HS-5 (cell line): ENCODE measurements around the gene ABL1.
A peak's percentile ranks its signal among the peaks of the same experiment; 100 is the strongest.

Source experiments
- DNase-seq: peaks from one replicate; pipeline ENCODE4 v3.0.0-alpha.2; 2012; ENCODE audit warnings: low read depth

ABL1 gene

GRCh38 chr9:130849356-130849755 is 14.3 kb downstream of the ABL1 start:
- DNase-seq, result no peak

- no peak for DNase-seq
Observed at GRCh38 chr9:130852801-130853200, 17.7 kb downstream of the ABL1 start.

GRCh38 chr9:130854092-130854491 is 19.0 kb downstream of the ABL1 start:
- DNase-seq, result no peak

- DNase-seq, result no peak
Observed at GRCh38 chr9:130854835-130855234, 19.8 kb downstream of the ABL1 start.

GRCh38 chr9:130856474-130856873 is 21.4 kb downstream of the ABL1 start:
- DNase-seq, result no peak

GRCh38 chr9:130857864-130858738 is 23.0 kb downstream of the ABL1 start:
- peak; percentile 80 for DNase-seq

- DNase-seq, result no peak
Observed at GRCh38 chr9:130858739-130859705, 24.0 kb downstream of the ABL1 start.

GRCh38 chr9:130860458-130861316 is 25.6 kb downstream of the ABL1 start:
- peak; percentile 87 for DNase-seq

- DNase-seq, result no peak
Observed at GRCh38 chr9:130861372-130862180, 26.5 kb downstream of the ABL1 start.

GRCh38 chr9:130862217-130862616 is 27.2 kb downstream of the ABL1 start:
- no peak for DNase-seq

GRCh38 chr9:130862747-130863146 is 27.7 kb downstream of the ABL1 start:
- no peak for DNase-seq

- no peak for DNase-seq
Observed at GRCh38 chr9:130864541-130864940, 29.5 kb downstream of the ABL1 start.

GRCh38 chr9:130865921-130866320 is 30.9 kb downstream of the ABL1 start:
- DNase-seq, result no peak

- DNase-seq, result peak; percentile 74
Observed at GRCh38 chr9:130866474-130866965, 31.5 kb downstream of the ABL1 start.

- no peak for DNase-seq
Observed at GRCh38 chr9:130867556-130867955, 32.5 kb downstream of the ABL1 start.

- no peak for DNase-seq
Observed at GRCh38 chr9:130868230-130868629, 33.2 kb downstream of the ABL1 start.

- DNase-seq, result no peak
Observed at GRCh38 chr9:130869250-130869649, 34.2 kb downstream of the ABL1 start.

GRCh38 chr9:130870491-130871381 is 35.7 kb downstream of the ABL1 start:
- DNase-seq, result no peak

- DNase-seq, result no peak
Observed at GRCh38 chr9:130871395-130872062, 36.5 kb downstream of the ABL1 start.
